ENCODE results near the gene COA3. TPM values are rescaled to one million over a fixed set of nuclear protein-coding genes. Genes with fewer than 3 reads are reported as not detected.

Gene COA3
- total RNA-seq, 1 donor from 2014 or later = 39.5 TPM

GRCh38 chr17:42835732-42836131, 37.2 kb upstream of the COA3 start:
- no peaks in the 10 kb centered on the region for H3K27me3 Mint-ChIP-seq (ENCODE audit: low read depth)
- H3K36me3 Mint-ChIP-seq (ENCODE audit: low read depth) = peaks cover 19% of the 10 kb centered on the region
- H3K4me3 Mint-ChIP-seq (ENCODE audit: unreplicated experiment) = no peak overlapping the region
- no peak for TF ChIP-seq CTCF (IDR thresholded peaks at IDR 0.05)
- H3K27ac Mint-ChIP-seq (ENCODE audit: unreplicated experiment) = no peak overlapping the region
- H3K9me3 Mint-ChIP-seq (ENCODE audit: low read depth) = no peaks in the 10 kb centered on the region
- H3K4me1 Mint-ChIP-seq (ENCODE audit: low read depth) = peaks cover 21% of the 10 kb centered on the region
- DNase-seq (ENCODE audit: low spot score) = no peak

- H3K36me3 Mint-ChIP-seq (ENCODE audit: low read depth) = peaks cover 9% of the 10 kb centered on the region
- no peaks in the 10 kb centered on the region for H3K9me3 Mint-ChIP-seq (ENCODE audit: low read depth)
- peaks cover 2% of the 10 kb centered on the region for H3K27me3 Mint-ChIP-seq (ENCODE audit: low read depth)
- peak overlapping the region; percentile 97 for H3K4me3 Mint-ChIP-seq (ENCODE audit: unreplicated experiment)
- DNase-seq (ENCODE audit: low spot score) = no peak
- H3K4me1 Mint-ChIP-seq (ENCODE audit: low read depth) = peaks cover 21% of the 10 kb centered on the region
- TF ChIP-seq CTCF (IDR thresholded peaks at IDR 0.05) = no peak
- H3K27ac Mint-ChIP-seq (ENCODE audit: unreplicated experiment) = peak overlapping the region; percentile 99
Measured at GRCh38 chr17:42833767-42834422, 35.4 kb upstream of the COA3 start.

GRCh38 chr17:42832934-42833766, 34.6 kb upstream of the COA3 start, which contains the start of gene PSME3:
Gene PSME3, plus strand, starts transcription at chr17:42833397. Its CDS starts 235 bp downstream, at chr17:42833632.
- no peak for DNase-seq (ENCODE audit: low spot score)
- Mint-ChIP-seq H3K27me3 (ENCODE audit: low read depth) (peaks cover 4% of the 10 kb centered on the region), H3K36me3 (ENCODE audit: low read depth) (peaks cover 4% of the 10 kb centered on the region), H3K27ac (ENCODE audit: unreplicated experiment) (peak within 1 kb of the TSS; percentile 99), H3K9me3 (ENCODE audit: low read depth) (no peaks in the 10 kb centered on the region), H3K4me1 (ENCODE audit: low read depth) (peaks cover 21% of the 10 kb centered on the region), H3K4me3 (ENCODE audit: unreplicated experiment) (peak within 1 kb of the TSS; percentile 97)
- TF ChIP-seq CTCF (IDR thresholded peaks at IDR 0.05) = peak; percentile 41

GRCh38 chr17:42832213-42832933, 33.9 kb upstream of the COA3 start:
- Mint-ChIP-seq H3K9me3 (ENCODE audit: low read depth) (no peaks in the 10 kb centered on the region), H3K36me3 (ENCODE audit: low read depth) (no peaks in the 10 kb centered on the region), H3K4me1 (ENCODE audit: low read depth) (peaks cover 21% of the 10 kb centered on the region), H3K4me3 (ENCODE audit: unreplicated experiment) (peak overlapping the region; percentile 97), H3K27ac (ENCODE audit: unreplicated experiment) (peak overlapping the region; percentile 99), H3K27me3 (ENCODE audit: low read depth) (peaks cover 11% of the 10 kb centered on the region)
- no peak for TF ChIP-seq CTCF (IDR thresholded peaks at IDR 0.05)
- DNase-seq (ENCODE audit: low spot score) = no peak

GRCh38 chr17:42830971-42831370, 32.5 kb upstream of the COA3 start:
- Mint-ChIP-seq H3K9me3 (ENCODE audit: low read depth) (no peaks in the 10 kb centered on the region), H3K27ac (ENCODE audit: unreplicated experiment) (no peak overlapping the region), H3K36me3 (ENCODE audit: low read depth) (no peaks in the 10 kb centered on the region), H3K4me3 (ENCODE audit: unreplicated experiment) (no peak overlapping the region), H3K27me3 (ENCODE audit: low read depth) (peaks cover 12% of the 10 kb centered on the region), H3K4me1 (ENCODE audit: low read depth) (peaks cover 21% of the 10 kb centered on the region)
- no peak for DNase-seq (ENCODE audit: low spot score)
- TF ChIP-seq CTCF (IDR thresholded peaks at IDR 0.05) = no peak
